HG02588 (cell line): ENCODE data around the gene C1orf74.

ENCODE experiments used
- ATAC-seq: cut with Tn5 transposase; IDR thresholded peaks from one replicate; pipeline ENCODE4 v1.9.1; 2021; ENCODE audit warnings: mild to moderate bottlenecking, moderate library complexity; ENCODE audit not compliant: unreplicated experiment

Gene C1orf74

DNA sequence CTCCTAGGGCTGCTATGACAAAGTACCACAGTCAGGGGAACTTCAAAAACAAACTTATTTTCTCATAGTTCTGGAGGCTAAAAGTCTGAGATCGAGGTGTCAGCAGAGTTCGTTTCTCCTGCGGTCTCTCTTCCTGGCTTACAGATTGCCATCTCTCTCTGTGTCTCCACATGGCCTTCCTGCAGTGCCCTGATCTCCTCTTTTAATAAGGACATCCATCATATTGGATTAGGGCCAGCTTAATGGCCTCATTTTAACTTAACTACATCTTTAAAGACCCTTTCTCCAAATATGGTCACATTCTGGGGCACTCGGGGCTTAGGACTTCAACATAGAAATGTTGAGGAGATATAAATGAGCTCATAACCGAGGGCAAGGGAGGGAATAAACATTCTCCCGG is 12.2 kb downstream of the C1orf74 start:
- ATAC-seq: no peak

DNA sequence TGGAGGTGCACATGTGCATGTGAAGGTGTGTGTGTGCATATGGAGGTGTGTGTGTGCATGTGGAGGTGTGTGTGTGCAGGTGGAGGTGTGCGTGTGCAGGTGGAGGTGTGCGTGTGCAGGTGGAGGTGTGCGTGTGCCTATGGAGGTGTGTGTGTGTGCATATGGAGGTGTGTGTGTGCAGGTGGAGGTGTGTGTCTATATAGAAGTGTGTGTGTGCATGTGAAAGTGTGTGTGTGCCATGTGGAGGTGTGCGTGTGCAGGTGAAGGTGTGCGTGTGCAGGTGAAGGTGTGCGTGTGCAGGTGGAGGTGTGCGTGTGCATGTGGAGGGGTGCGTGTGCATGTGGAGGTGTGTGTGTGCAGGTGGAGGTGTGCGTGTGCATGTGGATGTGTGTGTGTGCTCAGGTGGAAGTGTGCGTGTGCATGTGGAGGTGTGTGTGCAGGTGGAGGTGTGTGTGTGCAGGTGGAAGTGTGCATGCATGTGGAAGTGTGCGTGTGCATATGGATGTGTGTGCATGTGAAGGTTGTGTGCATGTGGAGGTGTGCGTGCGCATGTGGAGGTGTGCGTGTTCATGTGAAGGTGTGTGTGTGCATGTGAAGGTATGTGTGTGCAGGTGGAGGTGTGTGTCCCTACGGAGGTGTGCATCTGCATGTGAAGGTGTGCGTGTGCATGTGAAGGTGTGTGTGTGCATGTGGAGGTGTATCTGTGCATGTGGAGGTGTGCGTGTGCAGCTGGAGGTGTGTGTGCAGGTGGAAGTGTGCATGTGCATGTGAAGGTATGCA is 13.5 kb downstream of the C1orf74 start:
- no peak for ATAC-seq

DNA sequence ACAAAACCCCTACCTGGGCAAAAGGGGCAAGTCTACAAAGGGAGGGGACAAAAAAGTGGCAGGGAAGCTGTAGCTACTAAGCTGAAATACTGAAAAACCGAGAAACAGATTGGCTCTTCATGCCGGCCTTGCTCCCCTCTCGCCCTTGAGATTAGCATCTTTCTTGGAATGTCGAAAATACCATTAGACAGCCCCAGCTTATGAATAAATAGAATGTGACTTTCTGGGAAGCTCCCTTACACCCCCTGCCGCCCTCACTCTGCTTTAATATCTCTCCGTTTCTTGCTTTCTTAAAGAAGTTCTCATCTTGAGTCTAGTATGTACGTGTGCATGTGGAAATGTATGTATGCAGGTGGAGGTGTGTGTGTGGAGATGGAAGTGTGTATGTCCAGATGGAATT is 14.4 kb downstream of the C1orf74 start:
- ATAC-seq: no peak

DNA sequence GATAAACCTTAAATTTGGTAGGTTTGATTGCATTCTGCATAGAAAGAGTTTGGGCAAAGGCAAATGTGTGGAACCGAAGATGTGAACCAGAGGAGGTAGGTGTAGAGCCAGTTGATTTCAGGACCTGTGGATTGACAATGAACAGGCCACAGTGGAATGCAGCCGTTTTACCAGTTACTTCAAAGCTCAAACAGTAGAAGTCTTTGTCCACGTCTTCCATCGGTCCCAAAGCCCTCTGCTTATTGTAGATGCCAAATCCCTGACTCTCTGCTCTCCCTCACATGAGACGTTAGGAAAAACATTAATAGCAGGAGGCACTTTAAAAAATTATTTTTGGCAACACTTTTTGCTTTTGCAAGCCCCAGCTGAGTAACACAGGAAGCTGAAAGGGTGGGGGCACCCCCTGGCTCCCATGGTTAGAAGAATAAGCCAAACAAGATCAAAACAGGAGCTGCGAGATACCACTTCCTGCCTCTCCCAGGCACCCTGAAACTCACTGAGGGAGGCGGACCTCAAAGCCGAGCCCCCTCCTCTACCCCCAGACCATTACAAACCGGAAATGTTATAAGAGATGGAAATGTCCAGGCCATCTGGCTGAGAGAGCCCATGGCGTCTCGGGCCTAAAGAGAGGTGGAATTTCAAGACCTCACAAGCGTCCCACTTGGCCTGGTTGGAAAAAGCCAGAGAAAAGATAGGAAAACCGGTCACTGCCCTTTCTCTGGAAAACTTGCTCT is 15.0 kb downstream of the C1orf74 start:
- ATAC-seq: peak; percentile 71

DNA sequence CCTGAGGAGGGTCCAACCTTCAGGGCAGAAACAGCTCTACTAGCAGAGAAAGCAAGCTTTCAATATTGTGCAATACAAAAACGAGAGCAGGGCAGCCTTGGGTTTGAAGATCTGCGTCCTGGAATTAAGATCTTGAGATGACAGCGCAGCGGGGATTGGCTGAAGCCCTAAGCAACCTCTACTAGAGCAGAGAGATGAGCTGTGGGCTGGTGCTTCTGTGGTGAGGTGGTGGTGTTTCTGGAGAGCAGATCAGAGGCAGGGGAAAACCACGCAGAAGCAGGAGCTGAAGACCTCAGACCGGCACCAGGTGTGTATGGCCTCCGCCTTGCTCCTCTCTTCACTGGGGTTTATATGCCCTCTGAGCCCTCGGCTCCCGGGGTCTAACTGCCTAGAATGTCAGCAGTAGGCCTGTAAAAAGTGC is 16.0 kb downstream of the C1orf74 start:
- ATAC-seq: peak; percentile 90

DNA sequence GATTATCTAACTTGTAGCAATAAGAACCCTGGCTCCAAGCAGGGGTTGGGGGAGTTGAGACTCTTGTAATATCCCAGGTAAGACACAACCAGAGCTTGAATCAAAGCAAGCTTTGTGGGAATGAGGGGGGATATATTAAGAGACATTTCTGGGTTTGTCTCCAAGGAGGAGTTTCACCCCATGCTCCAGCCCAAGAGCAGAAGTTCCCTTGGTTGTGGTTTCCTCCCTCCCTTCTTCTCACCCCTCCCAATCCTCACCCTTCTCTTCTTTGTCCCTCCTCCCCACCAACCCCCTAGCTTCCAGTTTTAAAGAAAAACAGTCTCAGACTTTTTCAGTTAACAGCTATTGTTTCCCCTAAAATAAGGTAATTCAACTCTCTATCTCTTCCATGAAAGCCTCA is 16.7 kb downstream of the C1orf74 start:
- ATAC-seq: no peak

DNA sequence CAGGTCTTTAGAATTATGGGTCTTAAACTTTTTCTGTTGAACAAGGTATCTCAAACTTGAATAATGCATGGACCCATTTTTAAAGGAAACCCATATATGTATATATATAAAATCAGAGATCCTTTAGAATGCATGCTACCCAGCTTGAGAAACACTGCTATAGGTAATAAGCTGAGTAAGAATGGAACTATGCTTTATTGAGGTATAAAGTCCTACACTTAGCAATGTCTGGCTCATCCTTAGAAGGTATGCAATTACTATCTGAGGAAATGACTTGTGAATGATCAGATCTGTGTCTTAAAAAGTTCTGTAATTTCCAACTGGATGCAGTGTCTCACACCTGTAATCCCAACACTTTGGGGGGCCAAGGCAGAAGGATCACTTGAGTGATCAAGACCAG is 17.3 kb downstream of the C1orf74 start:
- no peak for ATAC-seq

DNA sequence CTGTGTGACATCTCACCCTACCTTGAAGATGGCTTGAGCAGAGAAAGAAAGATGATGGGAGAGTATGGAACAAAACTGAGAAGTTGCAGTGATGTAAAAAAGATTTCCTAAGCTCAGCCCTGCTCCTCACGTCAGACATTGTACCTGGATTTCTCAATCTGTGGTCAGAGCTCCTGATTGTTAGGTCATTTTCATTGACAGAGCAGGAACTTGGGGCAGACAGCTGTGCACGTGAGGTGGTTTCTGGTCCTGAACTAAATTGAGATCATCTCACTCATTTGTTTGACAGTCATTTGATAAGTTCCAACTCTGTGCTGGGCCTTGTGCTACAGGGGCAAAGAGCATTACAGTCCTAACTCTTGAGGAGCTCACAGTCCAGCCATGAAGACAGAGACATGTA is 18.3 kb downstream of the C1orf74 start:
- no peak for ATAC-seq

DNA sequence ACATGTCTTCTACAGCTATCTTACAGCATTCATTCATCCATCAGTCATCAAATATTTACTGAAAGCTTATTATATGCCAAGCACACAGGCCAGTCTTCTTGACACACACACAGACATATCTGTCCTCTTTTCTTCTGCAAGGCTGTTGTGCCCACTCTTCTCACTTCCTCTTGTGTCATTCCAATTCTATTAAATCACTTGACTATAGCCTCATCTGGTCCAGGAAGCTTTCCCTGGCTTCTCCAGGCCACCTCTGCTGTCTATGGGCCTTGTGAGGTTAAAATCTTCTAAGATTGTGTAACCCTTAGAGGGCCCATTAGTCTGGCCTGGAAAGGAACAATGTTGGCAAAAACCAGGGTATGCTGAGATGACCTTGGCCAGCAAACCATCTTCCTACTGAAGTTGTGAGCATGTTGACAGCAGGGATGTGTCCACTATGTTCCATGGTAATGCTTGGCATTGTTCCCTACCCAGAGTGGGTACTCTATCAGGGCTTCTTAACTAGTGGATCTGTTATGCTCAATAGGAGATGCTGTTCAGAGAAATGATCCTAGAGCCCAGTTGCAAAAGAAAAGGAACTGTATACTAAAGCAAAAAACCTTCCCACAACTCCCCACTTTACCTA is 23.2 kb downstream of the C1orf74 start:
- ATAC-seq: no peak

DNA sequence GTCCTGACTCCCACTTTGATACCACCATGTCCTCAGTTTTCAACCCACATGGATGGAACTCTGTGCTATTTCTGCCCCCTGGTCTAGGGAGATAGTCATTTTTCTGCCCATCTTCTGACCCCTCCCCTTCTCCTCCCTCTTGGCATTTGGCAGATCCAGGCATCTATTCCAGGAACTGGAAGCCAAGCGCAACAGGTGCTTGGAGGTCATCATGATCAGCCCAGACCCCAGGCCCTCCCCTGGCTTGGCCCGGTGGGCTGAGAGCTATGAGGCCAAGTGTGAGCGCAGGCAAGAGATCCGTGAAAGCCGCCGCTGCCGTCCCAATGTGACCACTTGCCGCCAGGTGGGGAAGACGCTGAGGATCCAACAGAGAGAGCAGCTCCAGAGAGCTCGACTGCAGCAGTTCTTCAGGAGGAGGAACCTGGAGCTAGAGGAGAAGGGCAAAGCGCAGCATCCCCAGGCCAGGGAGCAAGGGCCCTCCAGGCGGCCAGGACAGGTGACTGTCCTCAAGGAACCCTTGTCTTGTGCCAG is 24.5 kb downstream of the C1orf74 start:
- ATAC-seq: no peak

DNA sequence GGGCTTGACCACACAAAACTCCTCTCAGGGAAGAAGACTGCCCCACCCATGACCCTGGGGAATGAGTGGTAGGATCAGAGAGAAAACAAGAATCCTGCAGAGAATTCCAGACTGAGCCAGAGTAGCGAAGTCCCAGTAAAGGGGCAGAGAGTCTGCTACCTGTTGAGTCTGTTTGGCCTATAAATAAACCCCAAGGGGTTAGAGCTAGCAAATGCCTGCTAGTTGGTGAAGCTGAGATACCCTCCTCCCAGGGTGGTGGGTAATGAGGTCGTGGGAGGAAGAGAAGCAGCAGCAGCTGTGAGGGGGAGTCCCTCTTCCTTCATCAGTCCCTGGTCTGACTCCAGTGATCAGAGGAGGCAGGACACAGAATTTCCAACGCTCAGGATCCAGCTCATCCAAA is 26.0 kb downstream of the C1orf74 start:
- no peak for ATAC-seq

DNA sequence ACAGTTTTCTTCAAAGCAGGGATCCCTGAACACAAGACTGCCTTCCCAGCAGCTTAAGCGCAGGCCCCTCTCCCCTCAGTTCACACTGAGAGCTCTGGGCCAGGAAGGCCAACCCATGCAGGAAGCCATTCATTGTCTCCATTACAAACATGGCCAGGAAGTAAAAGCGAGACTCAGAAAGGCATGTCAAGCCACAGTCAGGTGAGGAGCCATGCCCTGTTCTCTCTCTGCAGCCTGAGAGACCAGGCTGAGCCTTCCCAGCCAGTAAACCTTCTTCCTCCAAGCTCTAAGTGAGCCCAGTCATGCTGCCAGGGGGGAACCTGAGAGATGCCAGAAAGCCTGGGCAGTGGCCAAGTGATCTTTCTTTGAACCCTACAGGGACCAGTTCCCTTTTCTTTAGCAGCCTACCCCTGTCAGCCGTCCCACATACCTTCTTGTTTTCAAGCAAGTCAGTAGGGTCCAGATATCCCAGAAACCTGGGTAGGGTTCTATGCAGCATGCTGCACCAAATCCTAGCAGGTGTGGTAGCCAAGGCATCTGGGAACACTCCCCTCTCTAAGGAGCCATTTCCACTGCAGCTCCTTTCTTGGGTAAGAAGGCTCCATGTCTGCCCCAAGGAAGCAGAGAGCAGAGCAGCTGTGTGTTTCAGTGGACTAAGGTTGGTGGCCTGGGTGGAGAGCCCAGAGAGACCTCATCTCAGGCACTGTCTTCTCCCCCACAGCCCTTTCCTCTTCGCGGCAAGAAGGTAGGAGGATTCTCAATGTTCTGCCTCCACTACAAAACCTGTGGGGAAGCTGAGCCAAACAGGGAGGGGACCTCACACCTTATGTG is 27.5 kb downstream of the C1orf74 start:
- ATAC-seq: peak; percentile 38

DNA sequence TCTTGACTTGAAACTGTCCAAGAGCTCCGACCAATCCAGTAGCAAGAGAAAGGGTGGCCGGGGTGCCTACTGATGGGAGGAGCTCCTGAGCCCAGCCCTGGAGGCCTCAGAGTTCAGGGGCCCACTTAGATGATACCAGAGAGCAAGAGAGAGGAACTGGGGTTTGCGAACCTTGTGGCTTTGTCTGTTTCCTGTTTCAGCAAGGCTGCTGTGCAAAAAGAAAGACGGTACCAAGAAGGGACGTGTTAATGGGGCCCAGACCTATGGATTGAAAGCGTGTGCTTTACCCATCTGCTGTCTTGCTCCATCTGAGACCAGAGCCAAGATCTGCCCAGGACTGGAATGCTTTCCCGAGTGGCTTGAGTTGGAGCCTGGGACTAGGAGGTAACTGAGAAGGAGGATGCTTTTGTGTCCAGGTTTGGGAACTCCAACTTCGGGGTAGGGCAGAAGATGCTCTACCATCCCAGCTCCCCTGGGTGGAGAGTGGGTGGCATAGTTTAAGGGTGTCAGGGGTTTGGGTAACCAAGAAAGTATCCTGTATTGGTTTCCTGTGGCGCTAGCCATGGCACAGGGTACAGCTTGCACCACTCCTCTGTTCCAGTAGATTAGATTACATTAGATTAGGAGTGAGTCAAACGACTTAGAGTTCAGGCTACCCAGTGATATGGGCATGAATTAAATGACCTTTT is 28.3 kb downstream of the C1orf74 start, which contains the start of gene TRAF3IP3:
Gene TRAF3IP3, plus strand, starts transcription at position 128 of the 689 bp plus-strand sequence. CDS start 3,987 bp downstream, outside the sequence.
- peak; percentile 75 for ATAC-seq

DNA sequence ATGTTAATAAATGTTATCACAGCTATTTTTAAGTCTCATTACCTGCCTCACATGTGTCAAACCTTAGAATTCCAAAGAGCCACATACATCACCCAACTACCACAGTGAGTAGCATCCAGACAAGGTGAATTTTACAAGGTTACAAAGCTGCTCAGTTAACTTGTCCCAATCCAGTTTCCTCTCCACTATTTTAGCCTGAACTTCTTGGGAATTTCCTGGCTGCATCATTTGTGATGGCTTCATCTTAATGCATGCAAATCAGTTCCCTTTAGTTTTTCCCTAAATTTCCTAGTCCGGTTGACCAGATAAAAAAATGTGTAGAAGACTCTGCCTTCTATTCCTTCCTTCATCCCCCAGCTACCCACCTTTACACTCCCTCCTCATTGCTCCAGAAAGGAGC is 29.1 kb downstream of the C1orf74 start:
- ATAC-seq: no peak

DNA sequence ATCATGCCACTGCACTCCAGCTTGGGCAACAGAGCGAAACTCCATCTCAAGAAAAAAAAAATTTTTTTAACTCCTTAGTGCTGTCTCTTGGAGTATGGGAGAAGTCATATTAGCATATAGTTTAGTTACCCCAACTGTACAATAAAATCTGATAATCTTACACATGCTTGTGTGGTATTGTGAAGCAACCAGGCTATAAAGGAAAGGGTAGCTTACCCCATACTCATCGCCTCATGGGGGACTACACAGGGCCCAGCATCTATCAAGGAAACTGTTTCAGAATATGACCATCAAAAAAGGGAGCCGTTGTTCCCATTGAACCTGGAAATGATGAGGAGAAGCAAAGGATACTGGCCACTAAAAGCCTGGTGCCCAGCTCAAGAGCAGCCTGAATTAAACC is 31.5 kb downstream of the C1orf74 start:
- ATAC-seq: no peak

DNA sequence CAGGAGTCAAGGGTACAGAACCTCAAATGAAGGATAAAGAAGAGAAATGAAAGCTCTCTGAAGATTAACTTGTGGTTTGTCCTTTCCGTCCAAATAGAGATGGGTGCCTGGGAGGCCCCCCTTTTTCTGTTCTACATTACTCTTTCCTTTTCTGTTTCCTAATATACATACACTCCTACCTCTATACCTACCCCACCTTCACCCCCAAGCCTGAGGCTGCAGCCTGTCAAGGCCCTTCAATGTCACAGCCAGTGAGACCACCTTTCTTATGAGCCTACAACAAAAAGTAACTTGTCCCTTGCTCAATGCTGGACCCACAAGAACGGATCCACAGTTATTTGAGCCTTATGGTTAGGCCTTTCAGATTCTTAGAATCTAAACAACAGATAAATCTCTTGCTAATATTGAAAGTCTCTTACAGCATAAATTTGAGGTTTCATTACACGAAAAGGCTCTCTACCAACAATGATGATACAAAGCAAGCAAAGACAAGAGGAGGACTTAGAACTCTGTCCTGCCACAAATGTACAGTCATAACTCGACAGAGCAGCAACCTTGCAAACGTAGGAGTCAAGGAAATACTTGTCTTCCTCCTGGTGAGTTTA is 32.6 kb downstream of the C1orf74 start:
- ATAC-seq: peak; percentile 38

DNA sequence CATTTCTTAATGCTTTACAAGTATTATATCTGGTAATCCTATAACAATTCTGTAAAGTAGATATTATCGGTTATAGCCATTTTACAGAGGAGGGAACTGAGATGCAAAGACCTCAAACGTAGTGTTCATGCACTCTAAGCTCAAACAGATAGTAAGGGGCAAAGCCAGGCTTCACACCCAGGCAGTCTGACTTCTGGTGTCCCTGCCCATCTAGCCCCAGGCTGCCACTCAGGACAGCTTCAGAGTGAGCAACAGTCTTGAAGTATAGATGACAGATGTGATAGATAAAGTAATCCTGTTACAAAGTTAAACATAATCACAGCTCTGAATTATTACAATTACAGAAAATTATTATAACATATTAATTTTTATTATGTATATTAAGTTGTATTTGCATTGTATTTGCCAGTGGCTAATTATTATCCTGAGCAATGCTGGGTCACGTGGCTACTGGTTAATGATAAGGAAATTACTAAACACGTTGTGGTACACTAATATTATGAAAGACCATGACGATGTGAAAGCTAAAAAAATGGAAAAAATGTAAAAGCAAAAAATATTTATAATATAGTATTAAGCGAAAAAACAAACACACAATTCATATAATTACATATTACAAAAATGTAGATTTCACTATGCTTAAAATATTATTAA is 34.6 kb downstream of the C1orf74 start:
- ATAC-seq: no peak

DNA sequence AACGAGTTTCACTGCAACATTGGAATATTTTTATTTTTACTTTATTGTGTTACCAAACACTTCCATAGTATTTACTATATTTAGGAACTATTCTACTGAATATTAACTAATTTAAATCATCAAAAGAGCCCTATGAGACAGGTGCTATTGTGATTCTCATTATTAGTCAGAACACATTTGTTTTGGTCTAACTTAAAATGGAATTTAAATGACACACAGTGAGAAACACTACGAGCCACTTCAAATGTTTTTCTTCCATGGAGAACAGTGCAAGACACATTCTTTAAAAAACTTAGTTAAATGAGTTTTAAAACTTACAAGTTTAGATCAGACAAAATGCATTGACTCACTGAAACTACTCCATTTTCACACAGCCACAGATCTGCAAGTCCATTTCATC is 35.2 kb downstream of the C1orf74 start:
- no peak for ATAC-seq

DNA sequence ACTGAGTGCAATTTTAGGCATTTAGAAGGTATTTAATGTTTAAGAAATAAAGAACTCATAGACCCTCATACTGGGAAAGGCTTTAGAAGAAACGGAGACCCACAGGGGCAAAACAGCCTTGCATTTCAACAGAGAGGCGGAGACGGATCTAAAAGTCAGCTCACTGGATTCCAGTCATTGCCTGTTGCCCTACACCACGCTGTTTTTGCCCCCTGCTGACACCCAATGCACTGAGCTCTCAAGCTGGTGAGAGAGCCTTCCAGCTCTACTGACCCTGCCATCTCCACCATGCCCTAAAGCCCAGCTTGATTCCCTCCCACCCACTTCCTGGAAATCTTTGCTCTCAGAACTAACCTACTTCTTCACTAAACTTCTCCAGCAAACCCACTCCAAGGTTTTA is 35.7 kb downstream of the C1orf74 start:
- ATAC-seq: no peak
